Epidermal melanocyte (primary cell): ENCODE results near the gene LTBP1.

Experiments
- DNase-seq: peaks from one replicate; pipeline ENCODE4 v3.0.0; 2011; ENCODE audit warnings: low spot score; ENCODE audit not compliant: insufficient read length

LTBP1 gene

GRCh38 chr2:33008716-33009115 lies 62.0 kb downstream of the LTBP1 start:
- DNase-seq = no peak

- DNase-seq = no peak
Observed at GRCh38 chr2:33009249-33009648, 62.5 kb downstream of the LTBP1 start.

- DNase-seq = no peak
Observed at GRCh38 chr2:33011373-33011772, 64.6 kb downstream of the LTBP1 start.

- DNase-seq = no peak
Observed at GRCh38 chr2:33011941-33012340, 65.2 kb downstream of the LTBP1 start.

GRCh38 chr2:33013684-33014110 lies 66.9 kb downstream of the LTBP1 start:
- no peak for DNase-seq

- DNase-seq = no peak
Observed at GRCh38 chr2:33014268-33014667, 67.5 kb downstream of the LTBP1 start.

GRCh38 chr2:33015421-33016142 lies 68.8 kb downstream of the LTBP1 start:
- DNase-seq = no peak

- DNase-seq = no peak
Observed at GRCh38 chr2:33018271-33018670, 71.5 kb downstream of the LTBP1 start.

GRCh38 chr2:33019796-33020195 lies 73.0 kb downstream of the LTBP1 start:
- no peak for DNase-seq

GRCh38 chr2:33020883-33021282 lies 74.1 kb downstream of the LTBP1 start:
- no peak for DNase-seq

- DNase-seq = no peak
Observed at GRCh38 chr2:33021542-33022227, 74.9 kb downstream of the LTBP1 start.

- no peak for DNase-seq
Observed at GRCh38 chr2:33022395-33022985, 75.7 kb downstream of the LTBP1 start.

GRCh38 chr2:33022989-33023727 lies 76.4 kb downstream of the LTBP1 start:
- DNase-seq = no peak

GRCh38 chr2:33023728-33024500 lies 77.2 kb downstream of the LTBP1 start:
- no peak for DNase-seq

GRCh38 chr2:33024758-33025157 lies 78.0 kb downstream of the LTBP1 start:
- DNase-seq = no peak

GRCh38 chr2:33029459-33029858 lies 82.7 kb downstream of the LTBP1 start:
- DNase-seq = no peak

- DNase-seq = no peak
Observed at GRCh38 chr2:33029926-33030325, 83.2 kb downstream of the LTBP1 start.

GRCh38 chr2:33030326-33030725 lies 83.6 kb downstream of the LTBP1 start:
- DNase-seq = no peak

GRCh38 chr2:33032245-33032644 lies 85.5 kb downstream of the LTBP1 start:
- no peak for DNase-seq

GRCh38 chr2:33033606-33034081 lies 86.9 kb downstream of the LTBP1 start:
- DNase-seq = peak; percentile 21

- no peak for DNase-seq
Observed at GRCh38 chr2:33034784-33035183, 88.0 kb downstream of the LTBP1 start.
